Ovary (tissue), 3 donors: ENCODE results near the gene GRID1.

Experiments
- CTCF ChIP-seq, 3 donors: fragments of 450-650 bp in 2 of 3; fragments of 200-600 bp in 1 of 3; IDR thresholded peaks; one replicate each; pipeline versions ENCODE4 v1.5.1 to v1.8.0; 2016 to 2022; ENCODE audit warnings: antibody characterized with exemption in 3 of 3, mild to moderate bottlenecking in 1 of 3
- EP300 ChIP-seq: sonication (generic); formaldehyde crosslinking; IDR thresholded peaks from one replicate; pipeline ENCODE4 v1.6.1; 2017; ENCODE audit warnings: antibody characterized with exemption
- POLR2A ChIP-seq: fragments of 450-650 bp; IDR thresholded peaks from one replicate; pipeline ENCODE4 v1.6.1; 2017; ENCODE audit warnings: antibody characterized with exemption, mild to moderate bottlenecking, moderate library complexity
- donor health status: DM: no; HTN: no; CAD: no.

- no peak for TF ChIP-seq CTCF (IDR thresholded peaks at IDR 0.05)
- TF ChIP-seq POLR2A: no peak
- no peak for TF ChIP-seq EP300
These were observed 725.1 kb downstream of the GRID1 start for GRCh38 chr10:85641479-85642009.
